DND-41 (cell line): ENCODE measurements around the gene KLK5.

Experiments
- ATAC-seq: fragments of 200-7000 bp; cut with Tn5 transposase; 3 replicates; pipeline ENCODE4 v1.9.1; 2021; ENCODE audit warnings: low read depth; ENCODE audit not compliant: insufficient read depth
- DNase-seq: peaks from one replicate; pipeline ENCODE4 v3.0.0-alpha.2; 2020
- H2AFZ ChIP-seq: 2 replicates; pipeline ENCODE4 v1.6.0; 2012; ENCODE audit warnings: low read depth, low read length
- H3K27ac ChIP-seq: 2 replicates; pipeline ENCODE4 v1.5.1; 2012; ENCODE audit warnings: low read length, inconsistent platforms
- H3K27me3 ChIP-seq: fragments of 200-600 bp; sonication (generic); 2 replicates; pipeline ENCODE4 v1.6.0; 2012; ENCODE audit warnings: low read length, mild to moderate bottlenecking, inconsistent platforms; ENCODE audit not compliant: insufficient read depth, poor library complexity
- H3K36me3 ChIP-seq: 2 replicates; pipeline ENCODE4 v1.5.1; 2012; ENCODE audit warnings: low read length, inconsistent platforms; ENCODE audit not compliant: insufficient read depth
- H3K4me1 ChIP-seq: 2 replicates; pipeline ENCODE4 v1.5.1; 2012; ENCODE audit warnings: mild to moderate bottlenecking, low read length; ENCODE audit not compliant: insufficient read depth
- H3K4me2 ChIP-seq: 2 replicates; pipeline ENCODE4 v1.6.0; 2012; ENCODE audit warnings: mild to moderate bottlenecking, moderate library complexity, low read length, inconsistent platforms; ENCODE audit not compliant: insufficient read depth
- H3K4me3 ChIP-seq, 2 experiments: fragments of 200-600 bp in 1 of 2; shearing (Covaris generic) in 1 of 2; 2 replicates each; pipeline ENCODE4 v1.5.1; 2012 to 2016; ENCODE audit warnings: inconsistent platforms in 2 of 2, low read length in 2 of 2, mild to moderate bottlenecking in 2 of 2, low read depth in 1 of 2, moderate library complexity in 1 of 2
- H3K79me2 ChIP-seq: 2 replicates; pipeline ENCODE4 v1.6.0; 2012; ENCODE audit warnings: low read length, inconsistent platforms; ENCODE audit not compliant: insufficient read depth
- H3K9ac ChIP-seq: 2 replicates; pipeline ENCODE4 v1.6.0; 2012; ENCODE audit warnings: low read depth, mild to moderate bottlenecking, inconsistent platforms, low read length, moderate library complexity
- H3K9me3 ChIP-seq: 2 replicates; pipeline ENCODE4 v1.5.1; 2012; ENCODE audit warnings: low read length, moderate library complexity, mild to moderate bottlenecking, inconsistent platforms; ENCODE audit not compliant: insufficient read depth, severe bottlenecking
- H4K20me1 ChIP-seq: 2 replicates; pipeline ENCODE4 v1.6.0; 2012; ENCODE audit warnings: low read length; ENCODE audit not compliant: insufficient read depth
- CTCF ChIP-seq: IDR thresholded peaks from 2 replicates; pipeline ENCODE4 v1.5.1; 2012; ENCODE audit warnings: borderline replicate concordance, low read length, moderate library complexity, mild to moderate bottlenecking; ENCODE audit not compliant: poor library complexity, severe bottlenecking; ENCODE audit errors: extremely low read depth
- EZH2 ChIP-seq: IDR thresholded peaks from 3 replicates; pipeline ENCODE4 v1.6.1; 2012; ENCODE audit warnings: borderline replicate concordance, low read depth, mild to moderate bottlenecking, moderate library complexity, low read length, inconsistent platforms; ENCODE audit not compliant: severe bottlenecking

Gene KLK5, protein sequence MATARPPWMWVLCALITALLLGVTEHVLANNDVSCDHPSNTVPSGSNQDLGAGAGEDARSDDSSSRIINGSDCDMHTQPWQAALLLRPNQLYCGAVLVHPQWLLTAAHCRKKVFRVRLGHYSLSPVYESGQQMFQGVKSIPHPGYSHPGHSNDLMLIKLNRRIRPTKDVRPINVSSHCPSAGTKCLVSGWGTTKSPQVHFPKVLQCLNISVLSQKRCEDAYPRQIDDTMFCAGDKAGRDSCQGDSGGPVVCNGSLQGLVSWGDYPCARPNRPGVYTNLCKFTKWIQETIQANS

GRCh38 chr19:50952910-50953309, at the start of gene KLK5:
Gene KLK5, minus strand, starts transcription at chr19:50953038. Its CDS starts 381 bp downstream, at chr19:50952657.
- H3K36me3 ChIP-seq: no peaks in the 10 kb centered on the region
- TF ChIP-seq CTCF (no peak), EZH2 (no peak)
- H3K27me3 ChIP-seq: no peaks in the 10 kb centered on the region
- ATAC-seq (no peak), DNase-seq (no peak)
- H3K4me3 ChIP-seq: no peak within 1 kb of the TSS
- no peaks in the 10 kb centered on the region for H3K79me2 ChIP-seq
- H3K9me3 ChIP-seq: no peaks in the 10 kb centered on the region
- no peaks in the 10 kb centered on the region for H3K4me1 ChIP-seq
- H3K9ac ChIP-seq: no peak within 1 kb of the TSS
- no peaks in the 10 kb centered on the region; the same call in 1 of the 2 replicates for H4K20me1 ChIP-seq
- no peak within 1 kb of the TSS for H3K4me2 ChIP-seq
- H2AFZ ChIP-seq: no peak within 1 kb of the TSS
- H3K27ac ChIP-seq: no peak within 1 kb of the TSS

DNA sequence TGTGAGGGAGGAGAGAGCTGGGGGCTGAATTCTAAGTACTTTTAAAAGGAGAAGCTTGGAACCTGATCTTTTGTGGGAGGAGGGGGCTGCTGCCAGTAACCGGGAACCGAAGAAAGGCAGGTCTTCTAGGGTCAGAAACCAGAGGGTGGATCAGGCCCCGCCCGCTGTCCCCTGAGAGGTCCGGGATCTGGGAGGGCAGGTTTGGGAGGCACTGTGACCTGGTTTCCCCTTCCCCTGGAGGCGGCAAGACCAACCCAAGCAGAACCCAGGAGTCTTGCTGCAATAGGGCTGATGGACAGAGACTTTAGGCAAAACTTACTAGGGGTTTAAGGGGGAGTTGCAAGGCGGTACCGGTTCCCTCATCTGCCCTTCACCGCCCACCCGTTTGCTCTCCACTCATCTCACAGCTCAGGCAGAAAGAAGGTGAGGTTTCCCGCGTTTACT, 49.3 kb upstream of the KLK5 start:
- DNase-seq (no peak), ATAC-seq (no peak)
- Histone ChIP-seq H3K9me3 (no peaks in the 10 kb centered on the region), H2AFZ (no peak overlapping the region), H3K27me3 (no peaks in the 10 kb centered on the region), H3K79me2 (no peaks in the 10 kb centered on the region), H3K27ac (no peak overlapping the region), H4K20me1 (0 out of 2 replicates have a peak, but pooled peaks cover 2% of the 10 kb centered on the region), H3K36me3 (no peaks in the 10 kb centered on the region), H3K4me1 (no peaks in the 10 kb centered on the region), H3K4me3 (no peak overlapping the region), H3K9ac (no peak overlapping the region), H3K4me2 (no peak overlapping the region)
- TF ChIP-seq EZH2 (no peak), CTCF (no peak)

- DNase-seq (no peak), ATAC-seq (no peak)
- no peaks in the 10 kb centered on the region for H3K4me1 ChIP-seq
- H3K36me3 ChIP-seq: no peaks in the 10 kb centered on the region
- TF ChIP-seq CTCF (no peak), EZH2 (no peak)
- H3K9me3 ChIP-seq: no peaks in the 10 kb centered on the region
- H3K4me3 ChIP-seq: no peak within 1 kb of the TSS
- H3K27me3 ChIP-seq: no peaks in the 10 kb centered on the region
- no peak within 1 kb of the TSS for H3K9ac ChIP-seq
- no peaks in the 10 kb centered on the region for H3K79me2 ChIP-seq
- H2AFZ ChIP-seq: no peak within 1 kb of the TSS
- H4K20me1 ChIP-seq: 0 out of 2 replicates have a peak, but pooled peaks cover 2% of the 10 kb centered on the region
- H3K4me2 ChIP-seq: no peak within 1 kb of the TSS
- H3K27ac ChIP-seq: no peak within 1 kb of the TSS
Observed at GRCh38 chr19:51001515-51001914, 48.7 kb upstream of the KLK5 start, which contains the start of gene KLK8. Gene KLK8, minus strand, starts transcription at chr19:51001604. Its CDS starts 437 bp downstream, at chr19:51001167.
